ENCODE data around the gene TEDC2. TPM values are rescaled to one million over a fixed set of nuclear protein-coding genes. Genes with fewer than 3 reads are reported as not detected.

The TEDC2 gene
- total and polyA plus RNA-seq, 3 donors from 2014 or later: 7.7 to 19.4 (median 18.0) TPM

GRCh38 chr16:2512735-2513404, 53.0 kb downstream of the TEDC2 start:
- H3K9me3 ChIP-seq: no peaks in the 10 kb centered on the region
- H3K36me3 ChIP-seq (ENCODE audit: low read depth, missing control alignments): no peaks in the 10 kb centered on the region
- DNase-seq: no peak
- 17 to 19% methylated on average over 10 to 15 of the region's 15 CpGs for WGBS, 2 donors
- H3K4me1 ChIP-seq: peaks cover 42% of the 10 kb centered on the region
- no peaks in the 10 kb centered on the region for H3K27me3 ChIP-seq
- intact Hi-C loops (cut with DNase I; ENCODE audit: low total_unique reads): no loop called here
- TF ChIP-seq, protein P1, sequence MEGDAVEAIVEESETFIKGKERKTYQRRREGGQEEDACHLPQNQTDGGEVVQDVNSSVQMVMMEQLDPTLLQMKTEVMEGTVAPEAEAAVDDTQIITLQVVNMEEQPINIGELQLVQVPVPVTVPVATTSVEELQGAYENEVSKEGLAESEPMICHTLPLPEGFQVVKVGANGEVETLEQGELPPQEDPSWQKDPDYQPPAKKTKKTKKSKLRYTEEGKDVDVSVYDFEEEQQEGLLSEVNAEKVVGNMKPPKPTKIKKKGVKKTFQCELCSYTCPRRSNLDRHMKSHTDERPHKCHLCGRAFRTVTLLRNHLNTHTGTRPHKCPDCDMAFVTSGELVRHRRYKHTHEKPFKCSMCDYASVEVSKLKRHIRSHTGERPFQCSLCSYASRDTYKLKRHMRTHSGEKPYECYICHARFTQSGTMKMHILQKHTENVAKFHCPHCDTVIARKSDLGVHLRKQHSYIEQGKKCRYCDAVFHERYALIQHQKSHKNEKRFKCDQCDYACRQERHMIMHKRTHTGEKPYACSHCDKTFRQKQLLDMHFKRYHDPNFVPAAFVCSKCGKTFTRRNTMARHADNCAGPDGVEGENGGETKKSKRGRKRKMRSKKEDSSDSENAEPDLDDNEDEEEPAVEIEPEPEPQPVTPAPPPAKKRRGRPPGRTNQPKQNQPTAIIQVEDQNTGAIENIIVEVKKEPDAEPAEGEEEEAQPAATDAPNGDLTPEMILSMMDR (IDR thresholded peaks at IDR 0.05): no peak
- TF ChIP-seq POLR2A (IDR thresholded peaks at IDR 0.05): no peak
- H3K4me3 ChIP-seq: peak overlapping the region; percentile 98 to 99
- H3K27ac ChIP-seq: peak overlapping the region; percentile 98 to 99

GRCh38 chr16:2513405-2514332, 53.8 kb downstream of the TEDC2 start, which contains the start of gene ATP6V0C:
ATP6V0C (plus strand) TSS chr16:2513952; CDS start chr16:2514104, 152 bp downstream.
- Histone ChIP-seq H3K27me3 (no peaks in the 10 kb centered on the region), H3K9me3 (no peaks in the 10 kb centered on the region), H3K27ac (peak within 1 kb of the TSS; percentile 98 to 99), H3K36me3 (ENCODE audit: low read depth, missing control alignments) (no peaks in the 10 kb centered on the region), H3K4me3 (peak within 1 kb of the TSS; percentile 98 to 99), H3K4me1 (peaks cover 50% of the 10 kb centered on the region)
- TF ChIP-seq, protein P1 (IDR thresholded peaks at IDR 0.05): peak in 1 of 3 experiments; percentile 8
- TF ChIP-seq POLR2A (IDR thresholded peaks at IDR 0.05): peak; percentile 65
- intact Hi-C loops (cut with DNase I; ENCODE audit: low total_unique reads): no loop called here
- WGBS, 2 donors: 0 to 2% methylated on average over 7 to 84 of the region's 122 CpGs
- DNase-seq: peak; percentile 96

Small RNAs within 50 kb of the gene (microRNA-seq; reads per million reads assigned to microRNA genes)
- gene MIR6767 (ENCODE audit: borderline number of aligned reads in 2 of 2, borderline replicate concordance in 1 of 2): 0 reads per million in 2 donors
- 0 to 0.69 reads per million in 2 donors for gene MIR6768 (ENCODE audit: borderline number of aligned reads in 2 of 2, borderline replicate concordance in 1 of 2)

Small RNAs within 50 kb of the gene (small RNA-seq; reads per million reads assigned to genes)
- 0 reads per million in 2 donors for gene MIR6768

Other genes with a start within 250 kb of the TEDC2 start
- 10 to 100 TPM; 37.8 to 66.5 TPM for gene BRICD5, start 249.2 kb upstream of the TEDC2 start, total RNA-seq
- gene BRICD5, start 249.2 kb upstream of the TEDC2 start, polyA plus RNA-seq (ENCODE audit: insufficient read depth, low read depth, low replicate concordance): 25.1 TPM
- gene PGP, start 245.3 kb upstream of the TEDC2 start, total RNA-seq: 100 to 1,000 TPM in 1 of 2 donors, 10 to 100 TPM in 1; 50.0 to 118 TPM
- gene PGP, start 245.3 kb upstream of the TEDC2 start, polyA plus RNA-seq (ENCODE audit: insufficient read depth, low read depth, low replicate concordance): 56.3 TPM
- 10 to 100 TPM; 57.4 to 69.4 TPM for gene E4F1, start 236.5 kb upstream of the TEDC2 start, total RNA-seq
- gene E4F1, start 236.5 kb upstream of the TEDC2 start, polyA plus RNA-seq (ENCODE audit: insufficient read depth, low read depth, low replicate concordance): 20.0 TPM
- 1 to 10 TPM; 2.5 to 3.5 TPM for gene DNASE1L2, start 223.7 kb upstream of the TEDC2 start, total RNA-seq
- 1.1 TPM for gene DNASE1L2, start 223.7 kb upstream of the TEDC2 start, polyA plus RNA-seq (ENCODE audit: insufficient read depth, low read depth, low replicate concordance)
- gene ECI1, start 208.5 kb upstream of the TEDC2 start, total RNA-seq: 10 to 100 TPM; 36.1 to 39.0 TPM
- gene ECI1, start 208.5 kb upstream of the TEDC2 start, polyA plus RNA-seq (ENCODE audit: insufficient read depth, low read depth, low replicate concordance): 25.5 TPM
- 100 to 1,000 TPM; 261 to 294 TPM for gene RNPS1, start 192.0 kb upstream of the TEDC2 start, total RNA-seq
- 197 TPM for gene RNPS1, start 192.0 kb upstream of the TEDC2 start, polyA plus RNA-seq (ENCODE audit: insufficient read depth, low read depth, low replicate concordance)
- gene ABCA3, start 119.4 kb upstream of the TEDC2 start, total RNA-seq: 10 to 100 TPM; 35.1 to 38.1 TPM
- 24.5 TPM for gene ABCA3, start 119.4 kb upstream of the TEDC2 start, polyA plus RNA-seq (ENCODE audit: insufficient read depth, low read depth, low replicate concordance)
- 10 to 100 TPM in 1 of 2 donors, 1 to 10 TPM in 1; 9.4 to 10.8 TPM for gene CCNF, start 30.7 kb upstream of the TEDC2 start, total RNA-seq
- gene CCNF, start 30.7 kb upstream of the TEDC2 start, polyA plus RNA-seq (ENCODE audit: insufficient read depth, low read depth, low replicate concordance): 6.0 TPM
- gene NTN3, start 11.2 kb downstream of the TEDC2 start, total RNA-seq: 1 to 10 TPM; 1.1 to 1.7 TPM
- not detected for gene NTN3, start 11.2 kb downstream of the TEDC2 start, polyA plus RNA-seq (ENCODE audit: insufficient read depth, low read depth, low replicate concordance)
- 10 to 100 TPM; 11.2 to 13.5 TPM for gene TBC1D24, start 15.0 kb downstream of the TEDC2 start, total RNA-seq
- gene TBC1D24, start 15.0 kb downstream of the TEDC2 start, polyA plus RNA-seq (ENCODE audit: insufficient read depth, low read depth, low replicate concordance): 5.3 TPM
- gene ATP6V0C, start 53.8 kb downstream of the TEDC2 start, total RNA-seq: 100 to 1,000 TPM; 180 to 190 TPM
- gene ATP6V0C, start 53.8 kb downstream of the TEDC2 start, polyA plus RNA-seq (ENCODE audit: insufficient read depth, low read depth, low replicate concordance): 182 TPM
- 10 to 100 TPM; 72.8 to 78.8 TPM for gene AMDHD2, start 60.3 kb downstream of the TEDC2 start, total RNA-seq
- 58.6 TPM for gene AMDHD2, start 60.3 kb downstream of the TEDC2 start, polyA plus RNA-seq (ENCODE audit: insufficient read depth, low read depth, low replicate concordance)
- 1 to 10 TPM; 5.4 to 5.5 TPM for gene CEMP1, start 71.3 kb downstream of the TEDC2 start, total RNA-seq
- gene CEMP1, start 71.3 kb downstream of the TEDC2 start, polyA plus RNA-seq (ENCODE audit: insufficient read depth, low read depth, low replicate concordance): 1.6 TPM
- 10 to 100 TPM; 61.1 to 75.3 TPM for gene PDPK1, start 77.9 kb downstream of the TEDC2 start, total RNA-seq
- gene PDPK1, start 77.9 kb downstream of the TEDC2 start, polyA plus RNA-seq (ENCODE audit: insufficient read depth, low read depth, low replicate concordance): 53.0 TPM
- 10 to 100 TPM; 63.9 to 72.2 TPM for gene KCTD5, start 222.4 kb downstream of the TEDC2 start, total RNA-seq
- gene KCTD5, start 222.4 kb downstream of the TEDC2 start, polyA plus RNA-seq (ENCODE audit: insufficient read depth, low read depth, low replicate concordance): 33.3 TPM

Measured in testis (tissue), 3 donors.